ENCODE data around the gene C19orf73.
"Not testable (repeated sequence)": the region's sequence is repeated elsewhere in the genome, so short reads cannot be mapped to it uniquely, and the experiment has no call there.

C19orf73 gene

GRCh38 chr19:49084206-49085019, 34.5 kb downstream of the C19orf73 start:
- H3K27me3 ChIP-seq (ENCODE audit: insufficient read depth, insufficient read length), result no peaks in the 10 kb centered on the region
- peaks cover 23% of the 10 kb centered on the region for H3K36me3 ChIP-seq (ENCODE audit: insufficient read depth, insufficient read length, low read length)
- H3K4me3 ChIP-seq (ENCODE audit: insufficient read length, low read depth), result peak overlapping the region; percentile 24
- TF ChIP-seq YY1 (IDR thresholded peaks at IDR 0.05; ENCODE audit: insufficient read depth, insufficient read length), result no peak
- TF ChIP-seq ZNF274 (IDR thresholded peaks at IDR 0.05; ENCODE audit: low read depth, low read length), result no peak
- TF ChIP-seq SUZ12 (IDR thresholded peaks at IDR 0.05; ENCODE audit: extremely low read depth, insufficient read depth, insufficient read length), result no peak
- peaks cover 8% of the 10 kb centered on the region; the same call in 1 of the 2 replicates for H3K9me3 ChIP-seq (ENCODE audit: insufficient read depth, low read length)
- H3K4me1 ChIP-seq (ENCODE audit: insufficient read depth, insufficient read length), result peaks cover 4% of the 10 kb centered on the region
- no peak for DNase-seq (ENCODE audit: low read depth, low spot score)
- peak overlapping the region; percentile 76 for H3K9ac ChIP-seq (ENCODE audit: insufficient read length, low read depth)

GRCh38 chr19:49081273-49081672, 37.7 kb downstream of the C19orf73 start:
- peaks cover 2% of the 10 kb centered on the region for H3K36me3 ChIP-seq (ENCODE audit: insufficient read depth, insufficient read length, low read length)
- H3K9ac ChIP-seq (ENCODE audit: insufficient read length, low read depth), result no peak overlapping the region
- H3K4me3 ChIP-seq (ENCODE audit: insufficient read length, low read depth), result no peak overlapping the region
- no peaks in the 10 kb centered on the region for H3K27me3 ChIP-seq (ENCODE audit: insufficient read depth, insufficient read length)
- TF ChIP-seq SUZ12 (IDR thresholded peaks at IDR 0.05; ENCODE audit: extremely low read depth, insufficient read depth, insufficient read length) (no peak), ZNF274 (IDR thresholded peaks at IDR 0.05; ENCODE audit: low read depth, low read length) (no peak), YY1 (IDR thresholded peaks at IDR 0.05; ENCODE audit: insufficient read depth, insufficient read length) (no peak)
- no peak for DNase-seq (ENCODE audit: low read depth, low spot score)
- peaks cover 8% of the 10 kb centered on the region; the same call in 1 of the 2 replicates for H3K9me3 ChIP-seq (ENCODE audit: insufficient read depth, low read length)
- peaks cover 1% of the 10 kb centered on the region for H3K4me1 ChIP-seq (ENCODE audit: insufficient read depth, insufficient read length)

- TF ChIP-seq SUZ12 (IDR thresholded peaks at IDR 0.05; ENCODE audit: extremely low read depth, insufficient read depth, insufficient read length) (no peak), YY1 (IDR thresholded peaks at IDR 0.05; ENCODE audit: insufficient read depth, insufficient read length) (no peak), ZNF274 (IDR thresholded peaks at IDR 0.05; ENCODE audit: low read depth, low read length) (no peak)
- no peaks in the 10 kb centered on the region for H3K4me1 ChIP-seq (ENCODE audit: insufficient read depth, insufficient read length)
- no peak for DNase-seq (ENCODE audit: low read depth, low spot score)
- H3K9ac ChIP-seq (ENCODE audit: insufficient read length, low read depth), result no peak overlapping the region
- H3K27me3 ChIP-seq (ENCODE audit: insufficient read depth, insufficient read length), result no peaks in the 10 kb centered on the region
- no peak overlapping the region for H3K4me3 ChIP-seq (ENCODE audit: insufficient read length, low read depth)
- H3K36me3 ChIP-seq (ENCODE audit: insufficient read depth, insufficient read length, low read length), result no peaks in the 10 kb centered on the region
- H3K9me3 ChIP-seq (ENCODE audit: insufficient read depth, low read length), result peaks cover 8% of the 10 kb centered on the region; the same call in 1 of the 2 replicates
Observed at GRCh38 chr19:49080392-49080791, 38.6 kb downstream of the C19orf73 start.

- not testable (repeated sequence) for DNase-seq (ENCODE audit: low read depth, low spot score); H3K4me1 ChIP-seq (ENCODE audit: insufficient read depth, insufficient read length); H3K36me3 ChIP-seq (ENCODE audit: insufficient read depth, insufficient read length, low read length); H3K9me3 ChIP-seq (ENCODE audit: insufficient read depth, low read length); H3K4me3 ChIP-seq (ENCODE audit: insufficient read length, low read depth); H3K9ac ChIP-seq (ENCODE audit: insufficient read length, low read depth)
- peaks cover 23% of the 10 kb centered on the region for H3K27me3 ChIP-seq (ENCODE audit: insufficient read depth, insufficient read length)
Observed at GRCh38 chr19:49074869-49075268, 44.1 kb downstream of the C19orf73 start.

- Histone ChIP-seq H3K36me3 (ENCODE audit: insufficient read depth, insufficient read length, low read length) (no peaks in the 10 kb centered on the region), H3K9me3 (ENCODE audit: insufficient read depth, low read length) (no peaks in the 10 kb centered on the region; the same call in 1 of the 2 replicates), H3K4me3 (ENCODE audit: insufficient read length, low read depth) (no peak overlapping the region), H3K9ac (ENCODE audit: insufficient read length, low read depth) (no peak overlapping the region), H3K27me3 (ENCODE audit: insufficient read depth, insufficient read length) (peaks cover 33% of the 10 kb centered on the region), H3K4me1 (ENCODE audit: insufficient read depth, insufficient read length) (peaks cover 2% of the 10 kb centered on the region)
- DNase-seq (ENCODE audit: low read depth, low spot score), result no peak
- TF ChIP-seq YY1 (IDR thresholded peaks at IDR 0.05; ENCODE audit: insufficient read depth, insufficient read length) (no peak), ZNF274 (IDR thresholded peaks at IDR 0.05; ENCODE audit: low read depth, low read length) (no peak), SUZ12 (IDR thresholded peaks at IDR 0.05; ENCODE audit: extremely low read depth, insufficient read depth, insufficient read length) (no peak)
Observed at GRCh38 chr19:49073514-49074378, 45.2 kb downstream of the C19orf73 start.

GRCh38 chr19:49071860-49072547, 46.9 kb downstream of the C19orf73 start:
- TF ChIP-seq ZNF274 (IDR thresholded peaks at IDR 0.05; ENCODE audit: low read depth, low read length) (no peak), SUZ12 (IDR thresholded peaks at IDR 0.05; ENCODE audit: extremely low read depth, insufficient read depth, insufficient read length) (no peak), YY1 (IDR thresholded peaks at IDR 0.05; ENCODE audit: insufficient read depth, insufficient read length) (no peak)
- peaks cover 6% of the 10 kb centered on the region for H3K4me1 ChIP-seq (ENCODE audit: insufficient read depth, insufficient read length)
- H3K36me3 ChIP-seq (ENCODE audit: insufficient read depth, insufficient read length, low read length), result no peaks in the 10 kb centered on the region
- DNase-seq (ENCODE audit: low read depth, low spot score), result no peak
- H3K9me3 ChIP-seq (ENCODE audit: insufficient read depth, low read length), result no peaks in the 10 kb centered on the region; the same call in 1 of the 2 replicates
- peak overlapping the region; percentile 50 for H3K9ac ChIP-seq (ENCODE audit: insufficient read length, low read depth)
- peaks cover 33% of the 10 kb centered on the region for H3K27me3 ChIP-seq (ENCODE audit: insufficient read depth, insufficient read length)
- H3K4me3 ChIP-seq (ENCODE audit: insufficient read length, low read depth), result peak overlapping the region; percentile 37

All from NT2/D1 (cell line).